ENCODE results near the gene USP25. TPM values are rescaled to one million over a fixed set of nuclear protein-coding genes. Genes with fewer than 3 reads are reported as not detected.

USP25 gene
- polyA plus RNA-seq, 1 donor (not counting 4 experiments of a cell fraction or from before 2014, with no cell fraction given), result 17.8 TPM

GRCh38 chr21:15839601-15840000 lies 109.8 kb downstream of the USP25 start:
- dilution Hi-C loops (cut with MboI; ENCODE audit: extremely low pct_ligation_motif_present, low sequenced_read_pairs), result no loop called here
- H2AFZ ChIP-seq (ENCODE audit: control insufficient read depth, low read length), result no peak overlapping the region
- H3K27me3 ChIP-seq (ENCODE audit: control insufficient read depth, extremely low read depth, insufficient read depth, low read length), result no peaks in the 10 kb centered on the region
- H3K36me3 ChIP-seq (ENCODE audit: control insufficient read depth in 2 of 2, extremely low read depth in 1 of 2, insufficient read depth in 2 of 2, low read length in 2 of 2), result no peaks in the 10 kb centered on the region
- FAIRE-seq, result no peak
- H4K20me1 ChIP-seq (ENCODE audit: control insufficient read depth, extremely low read depth, insufficient read depth, low read length), result no peaks in the 10 kb centered on the region
- H3K27ac ChIP-seq (ENCODE audit: control insufficient read depth, insufficient read depth, low read length), result no peak overlapping the region
- H3K79me2 ChIP-seq (ENCODE audit: control insufficient read depth, insufficient read depth, low read length), result no peaks in the 10 kb centered on the region
- H3K4me2 ChIP-seq (ENCODE audit: control insufficient read depth, extremely low read depth, insufficient read depth, low read depth, low read length), result no peak overlapping the region
- no peak for TF ChIP-seq CTCF (optimal IDR thresholded peaks at IDR 0.05 in 1 of 3, IDR thresholded peaks at IDR 0.05 in 1 of 3, conservative IDR thresholded peaks at IDR 0.05 in 1 of 3; ENCODE audit: extremely low read depth in 1 of 3, insufficient read depth in 2 of 3, low read length in 3 of 3)
- TF ChIP-seq EZH2 (IDR thresholded peaks at IDR 0.05; ENCODE audit: low read length), result no peak
- peaks cover 14% of the 10 kb centered on the region for H3K4me1 ChIP-seq (ENCODE audit: control insufficient read depth, extremely low read depth, insufficient read depth, low read length)
- H3K9me1 ChIP-seq (ENCODE audit: control insufficient read depth, extremely low read depth, insufficient read depth, low read length), result no peaks in the 10 kb centered on the region
- H3K9me3 ChIP-seq (ENCODE audit: control insufficient read depth, low read depth, low read length), result no peaks in the 10 kb centered on the region
- no peak overlapping the region for H3K4me3 ChIP-seq (ENCODE audit: control insufficient read depth in 2 of 3, extremely low read depth in 1 of 3, insufficient read depth in 2 of 3, low read depth in 1 of 3, low read length in 3 of 3)
- no peak for DNase-seq (ENCODE audit: low read depth, low spot score)
- H3K9ac ChIP-seq (ENCODE audit: control insufficient read depth, extremely low read depth, insufficient read depth, low read length), result no peak overlapping the region

- no peak overlapping the region for H3K4me2 ChIP-seq (ENCODE audit: control insufficient read depth, extremely low read depth, insufficient read depth, low read depth, low read length)
- no peaks in the 10 kb centered on the region for H3K79me2 ChIP-seq (ENCODE audit: control insufficient read depth, insufficient read depth, low read length)
- H3K9me3 ChIP-seq (ENCODE audit: control insufficient read depth, low read depth, low read length), result no peaks in the 10 kb centered on the region
- no peak for FAIRE-seq
- H3K9me1 ChIP-seq (ENCODE audit: control insufficient read depth, extremely low read depth, insufficient read depth, low read length), result no peaks in the 10 kb centered on the region
- H3K9ac ChIP-seq (ENCODE audit: control insufficient read depth, extremely low read depth, insufficient read depth, low read length), result no peak overlapping the region
- H3K27ac ChIP-seq (ENCODE audit: control insufficient read depth, insufficient read depth, low read length), result no peak overlapping the region
- TF ChIP-seq CTCF (optimal IDR thresholded peaks at IDR 0.05 in 1 of 3, IDR thresholded peaks at IDR 0.05 in 1 of 3, conservative IDR thresholded peaks at IDR 0.05 in 1 of 3; ENCODE audit: extremely low read depth in 1 of 3, insufficient read depth in 2 of 3, low read length in 3 of 3), result no peak
- TF ChIP-seq EZH2 (IDR thresholded peaks at IDR 0.05; ENCODE audit: low read length), result no peak
- no peaks in the 10 kb centered on the region for H3K27me3 ChIP-seq (ENCODE audit: control insufficient read depth, extremely low read depth, insufficient read depth, low read length)
- no peaks in the 10 kb centered on the region for H3K36me3 ChIP-seq (ENCODE audit: control insufficient read depth in 2 of 2, extremely low read depth in 1 of 2, insufficient read depth in 2 of 2, low read length in 2 of 2)
- no peak overlapping the region for H2AFZ ChIP-seq (ENCODE audit: control insufficient read depth, low read length)
- no peak for DNase-seq (ENCODE audit: low read depth, low spot score)
- no peaks in the 10 kb centered on the region for H4K20me1 ChIP-seq (ENCODE audit: control insufficient read depth, extremely low read depth, insufficient read depth, low read length)
- dilution Hi-C loops (cut with MboI; ENCODE audit: extremely low pct_ligation_motif_present, low sequenced_read_pairs), result no loop called here
- peaks cover 14% of the 10 kb centered on the region for H3K4me1 ChIP-seq (ENCODE audit: control insufficient read depth, extremely low read depth, insufficient read depth, low read length)
- H3K4me3 ChIP-seq (ENCODE audit: control insufficient read depth in 2 of 3, extremely low read depth in 1 of 3, insufficient read depth in 2 of 3, low read depth in 1 of 3, low read length in 3 of 3), result no peak overlapping the region
Observed at GRCh38 chr21:15840406-15840805, 110.6 kb downstream of the USP25 start.
